HL-60 (cell line): ENCODE results near the gene NIT1.

Experiments used
- DNase-seq, 2 experiments: peaks; one replicate each; pipeline ENCODE4 v3.0.0-alpha.2; 2010 to 2020; ENCODE audit warnings: low read depth in 1 of 2, low spot score in 1 of 2
- H3K27ac ChIP-seq: fragments of 250-450 bp; sonication (Bioruptor Pico); replicated peaks from 2 replicates; pipeline ENCODE4 v1.5.1; 2020; ENCODE audit warnings: mild to moderate bottlenecking, moderate library complexity
- H3K27me3 ChIP-seq: fragments of 250-450 bp; sonication (Bioruptor Pico); 2 replicates; pipeline ENCODE4 v1.5.1; 2021; ENCODE audit warnings: mild to moderate bottlenecking, moderate library complexity; ENCODE audit not compliant: insufficient read depth, poor library complexity, severe bottlenecking
- H3K4me3 ChIP-seq: replicated peaks from 2 replicates; pipeline ENCODE4 v1.5.1; 2011; ENCODE audit warnings: mild to moderate bottlenecking, control low read depth, low read length; ENCODE audit not compliant: insufficient read depth
- GABPA ChIP-seq: IDR thresholded peaks from 2 replicates; pipeline ENCODE4 v1.6.1; 2012; ENCODE audit warnings: low read depth
- POLR2AphosphoS5 ChIP-seq: IDR thresholded peaks from 2 replicates; pipeline ENCODE4 v1.6.1; 2012; ENCODE audit warnings: low read depth
- SPI1 ChIP-seq: IDR thresholded peaks from 2 replicates; pipeline ENCODE4 v1.6.1; 2012; ENCODE audit warnings: low read depth, mild to moderate bottlenecking, borderline replicate concordance
- TF ChIP-seq, protein P1 (sequence below): IDR thresholded peaks from 2 replicates; pipeline ENCODE4 v1.6.1; 2012; ENCODE audit warnings: low read depth; ENCODE audit not compliant: insufficient replicate concordance
- TF ChIP-seq, protein P2 (sequence below): IDR thresholded peaks from one replicate; pipeline ENCODE4 v1.5.1; 2011; ENCODE audit warnings: low read length, control low read depth, inconsistent platforms; ENCODE audit not compliant: insufficient read depth

NIT1 gene

DNA sequence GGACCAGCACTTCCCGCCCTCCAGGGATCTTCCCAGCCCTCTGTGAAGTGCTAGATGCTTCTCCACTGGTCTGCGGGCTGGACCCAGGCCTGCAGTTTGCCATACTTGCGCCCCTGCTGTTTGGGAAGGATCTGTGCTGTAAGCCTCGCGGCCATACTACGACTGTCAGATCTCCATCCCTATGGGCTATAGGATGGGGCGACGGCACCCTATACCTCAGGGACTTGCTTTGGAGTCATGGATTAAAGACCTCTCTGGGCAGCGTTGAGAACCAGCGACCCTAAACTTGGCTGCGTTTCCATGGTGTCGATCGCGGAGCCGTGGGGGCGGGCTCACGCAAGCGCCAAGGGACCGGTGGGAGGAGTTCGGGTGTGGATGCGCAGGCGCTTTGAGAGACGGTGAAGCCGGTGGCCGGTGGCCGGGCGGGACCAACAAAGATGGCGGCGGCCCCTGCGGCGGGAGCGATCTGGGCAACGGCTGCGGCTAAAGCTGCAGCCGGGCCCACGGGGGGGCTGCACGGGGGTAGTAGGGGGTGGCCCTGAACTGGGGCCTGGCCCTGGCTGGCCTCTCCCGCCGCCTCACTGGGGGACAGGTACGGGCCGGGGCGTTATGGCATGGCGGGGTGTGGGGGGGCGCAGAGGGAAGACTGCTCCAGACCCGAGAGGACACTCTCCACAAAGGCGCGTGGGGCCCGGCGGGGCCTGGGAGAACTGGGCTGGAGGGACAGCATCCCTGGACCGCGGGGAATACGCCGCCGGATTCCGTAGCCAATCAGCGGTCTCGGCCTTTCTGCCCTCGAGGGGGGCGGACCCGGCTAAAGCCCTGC is 41.4 kb downstream of the NIT1 start, which contains the start of gene USP21:
Gene USP21 (plus strand): TSS at position 414 of the 826 bp plus-strand sequence. CDS start 1,141 bp downstream, outside the sequence.
- TF ChIP-seq SPI1 (no peak), GABPA (no peak), POLR2AphosphoS5 (peak; percentile 73)
- TF ChIP-seq, protein P1, sequence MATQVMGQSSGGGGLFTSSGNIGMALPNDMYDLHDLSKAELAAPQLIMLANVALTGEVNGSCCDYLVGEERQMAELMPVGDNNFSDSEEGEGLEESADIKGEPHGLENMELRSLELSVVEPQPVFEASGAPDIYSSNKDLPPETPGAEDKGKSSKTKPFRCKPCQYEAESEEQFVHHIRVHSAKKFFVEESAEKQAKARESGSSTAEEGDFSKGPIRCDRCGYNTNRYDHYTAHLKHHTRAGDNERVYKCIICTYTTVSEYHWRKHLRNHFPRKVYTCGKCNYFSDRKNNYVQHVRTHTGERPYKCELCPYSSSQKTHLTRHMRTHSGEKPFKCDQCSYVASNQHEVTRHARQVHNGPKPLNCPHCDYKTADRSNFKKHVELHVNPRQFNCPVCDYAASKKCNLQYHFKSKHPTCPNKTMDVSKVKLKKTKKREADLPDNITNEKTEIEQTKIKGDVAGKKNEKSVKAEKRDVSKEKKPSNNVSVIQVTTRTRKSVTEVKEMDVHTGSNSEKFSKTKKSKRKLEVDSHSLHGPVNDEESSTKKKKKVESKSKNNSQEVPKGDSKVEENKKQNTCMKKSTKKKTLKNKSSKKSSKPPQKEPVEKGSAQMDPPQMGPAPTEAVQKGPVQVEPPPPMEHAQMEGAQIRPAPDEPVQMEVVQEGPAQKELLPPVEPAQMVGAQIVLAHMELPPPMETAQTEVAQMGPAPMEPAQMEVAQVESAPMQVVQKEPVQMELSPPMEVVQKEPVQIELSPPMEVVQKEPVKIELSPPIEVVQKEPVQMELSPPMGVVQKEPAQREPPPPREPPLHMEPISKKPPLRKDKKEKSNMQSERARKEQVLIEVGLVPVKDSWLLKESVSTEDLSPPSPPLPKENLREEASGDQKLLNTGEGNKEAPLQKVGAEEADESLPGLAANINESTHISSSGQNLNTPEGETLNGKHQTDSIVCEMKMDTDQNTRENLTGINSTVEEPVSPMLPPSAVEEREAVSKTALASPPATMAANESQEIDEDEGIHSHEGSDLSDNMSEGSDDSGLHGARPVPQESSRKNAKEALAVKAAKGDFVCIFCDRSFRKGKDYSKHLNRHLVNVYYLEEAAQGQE = peak; percentile 70
- TF ChIP-seq, protein P2, sequence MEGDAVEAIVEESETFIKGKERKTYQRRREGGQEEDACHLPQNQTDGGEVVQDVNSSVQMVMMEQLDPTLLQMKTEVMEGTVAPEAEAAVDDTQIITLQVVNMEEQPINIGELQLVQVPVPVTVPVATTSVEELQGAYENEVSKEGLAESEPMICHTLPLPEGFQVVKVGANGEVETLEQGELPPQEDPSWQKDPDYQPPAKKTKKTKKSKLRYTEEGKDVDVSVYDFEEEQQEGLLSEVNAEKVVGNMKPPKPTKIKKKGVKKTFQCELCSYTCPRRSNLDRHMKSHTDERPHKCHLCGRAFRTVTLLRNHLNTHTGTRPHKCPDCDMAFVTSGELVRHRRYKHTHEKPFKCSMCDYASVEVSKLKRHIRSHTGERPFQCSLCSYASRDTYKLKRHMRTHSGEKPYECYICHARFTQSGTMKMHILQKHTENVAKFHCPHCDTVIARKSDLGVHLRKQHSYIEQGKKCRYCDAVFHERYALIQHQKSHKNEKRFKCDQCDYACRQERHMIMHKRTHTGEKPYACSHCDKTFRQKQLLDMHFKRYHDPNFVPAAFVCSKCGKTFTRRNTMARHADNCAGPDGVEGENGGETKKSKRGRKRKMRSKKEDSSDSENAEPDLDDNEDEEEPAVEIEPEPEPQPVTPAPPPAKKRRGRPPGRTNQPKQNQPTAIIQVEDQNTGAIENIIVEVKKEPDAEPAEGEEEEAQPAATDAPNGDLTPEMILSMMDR = peak; percentile 25
- peak within 1 kb of the TSS; percentile 90 for H3K27ac ChIP-seq
- peak; percentile 76 to 89 for DNase-seq

DNA sequence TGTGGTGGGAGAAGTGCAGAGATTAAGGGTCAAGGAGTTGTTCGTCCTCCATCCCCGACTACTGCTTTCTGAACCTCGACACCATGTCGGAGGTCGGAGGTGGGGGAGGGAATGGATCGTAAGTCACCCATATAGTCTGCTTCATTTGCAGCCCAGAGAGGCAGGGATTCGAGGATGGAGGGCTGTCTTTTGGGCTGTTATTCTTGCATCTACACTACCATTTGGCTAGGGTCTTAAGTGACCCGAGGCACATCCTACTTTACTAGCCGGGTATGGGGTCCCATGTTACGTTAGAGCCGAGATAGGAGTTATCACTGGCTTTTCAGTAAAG is 42.0 kb downstream of the NIT1 start:
- TF ChIP-seq, protein P1 = no peak
- TF ChIP-seq POLR2AphosphoS5 (no peak), GABPA (no peak), SPI1 (no peak)
- TF ChIP-seq, protein P2 = no peak
- Histone ChIP-seq H3K27me3 (no peaks in the 10 kb centered on the region), H3K4me3 (peak overlapping the region; percentile 88), H3K27ac (peak overlapping the region; percentile 90)
- DNase-seq = no peak

More for the DNA sequence above, 41.4 kb downstream of the NIT1 start, which contains the start of gene USP21:
- Histone ChIP-seq H3K4me3 (peak within 1 kb of the TSS; percentile 88), H3K27me3 (no peaks in the 10 kb centered on the region)

DNA sequence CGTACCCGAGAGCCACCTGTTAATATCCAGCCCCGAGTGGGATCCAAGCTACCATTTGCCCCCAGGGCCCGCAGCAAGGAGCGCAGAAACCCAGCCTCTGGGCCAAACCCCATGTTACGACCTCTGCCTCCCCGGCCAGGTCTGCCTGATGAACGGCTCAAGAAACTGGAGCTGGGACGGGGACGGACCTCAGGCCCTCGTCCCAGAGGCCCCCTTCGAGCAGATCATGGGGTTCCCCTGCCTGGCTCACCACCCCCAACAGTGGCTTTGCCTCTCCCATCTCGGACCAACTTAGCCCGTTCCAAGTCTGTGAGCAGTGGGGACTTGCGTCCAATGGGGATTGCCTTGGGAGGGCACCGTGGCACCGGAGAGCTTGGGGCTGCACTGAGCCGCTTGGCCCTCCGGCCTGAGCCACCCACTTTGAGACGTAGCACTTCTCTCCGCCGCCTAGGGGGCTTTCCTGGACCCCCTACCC is 42.8 kb downstream of the NIT1 start:
- H3K4me3 ChIP-seq = no peak overlapping the region
- no peak overlapping the region for H3K27ac ChIP-seq
- TF ChIP-seq POLR2AphosphoS5 (no peak), GABPA (no peak), SPI1 (no peak)
- TF ChIP-seq, protein P2 = no peak
- TF ChIP-seq, protein P1 = no peak
- no peak for DNase-seq
- H3K27me3 ChIP-seq = no peaks in the 10 kb centered on the region
